Muscle layer of colon (tissue), 2 donors: Measurements from ENCODE around the gene WDR43.

Experiments used
- H3K27ac ChIP-seq: one replicate; pipeline ENCODE4 v1.7.0; 2013; ENCODE audit warnings: low read depth, mild to moderate bottlenecking, low read length, moderate library complexity
- H3K27me3 ChIP-seq, 2 donors: one replicate each; pipeline ENCODE4 v1.7.0; 2013; ENCODE audit warnings: low read length in 2 of 2, mild to moderate bottlenecking in 2 of 2; ENCODE audit not compliant: insufficient read depth in 2 of 2, control insufficient read depth in 1 of 2
- H3K36me3 ChIP-seq: one replicate; pipeline ENCODE4 v1.7.0; 2013; ENCODE audit warnings: mild to moderate bottlenecking, low read length; ENCODE audit not compliant: insufficient read depth
- H3K4me1 ChIP-seq: one replicate; pipeline ENCODE4 v1.7.0; 2013; ENCODE audit warnings: mild to moderate bottlenecking, low read length; ENCODE audit not compliant: insufficient read depth
- H3K4me3 ChIP-seq, 2 donors: one replicate each; pipeline ENCODE4 v1.7.0; 2013; ENCODE audit warnings: low read length in 2 of 2, low read depth in 1 of 2, mild to moderate bottlenecking in 1 of 2, moderate library complexity in 1 of 2
- H3K9ac ChIP-seq: one replicate; pipeline ENCODE4 v1.7.0; 2013; ENCODE audit warnings: low read length
- H3K9me3 ChIP-seq: one replicate; pipeline ENCODE4 v1.7.0; 2013; ENCODE audit warnings: mild to moderate bottlenecking, low read length
- donor health status: abdominal sarcoma.
- donor health status: Adenocarcinoma of cecum.

WDR43 gene

DNA sequence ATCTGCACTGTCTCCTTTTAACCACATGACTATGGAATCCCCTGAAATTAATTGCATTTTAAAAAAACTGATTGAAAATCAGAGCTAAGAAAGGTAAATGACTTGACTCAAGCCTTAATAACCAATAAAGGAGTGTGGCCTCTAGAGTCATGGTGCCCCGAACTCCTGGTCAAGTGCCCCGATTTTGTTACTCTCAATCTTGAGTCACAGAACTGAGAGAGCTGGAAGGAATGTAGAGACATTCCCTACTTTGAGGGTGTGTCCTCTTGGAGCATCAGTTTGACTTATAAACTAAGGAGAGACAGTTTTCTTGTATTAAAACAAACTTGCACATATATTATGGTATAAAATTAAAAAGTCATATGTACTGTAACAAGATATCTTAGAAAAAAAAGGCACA lies 2.4 kb downstream of the WDR43 start:
- no peaks in the 10 kb centered on the region for H3K9me3 ChIP-seq
- H3K27me3 ChIP-seq: no peaks in the 10 kb centered on the region
- H3K4me3 ChIP-seq: no peak overlapping the region
- no peak overlapping the region for H3K9ac ChIP-seq
- no peaks in the 10 kb centered on the region for H3K36me3 ChIP-seq
- H3K4me1 ChIP-seq: peaks cover 21% of the 10 kb centered on the region
- no peak overlapping the region for H3K27ac ChIP-seq

GRCh38 chr2:28898048-28898447 lies 3.6 kb downstream of the WDR43 start:
- Histone ChIP-seq H3K9me3 (no peaks in the 10 kb centered on the region), H3K4me3 (no peak overlapping the region), H3K36me3 (peaks cover 5% of the 10 kb centered on the region), H3K9ac (no peak overlapping the region), H3K27ac (no peak overlapping the region), H3K27me3 (no peaks in the 10 kb centered on the region), H3K4me1 (peaks cover 21% of the 10 kb centered on the region)

DNA sequence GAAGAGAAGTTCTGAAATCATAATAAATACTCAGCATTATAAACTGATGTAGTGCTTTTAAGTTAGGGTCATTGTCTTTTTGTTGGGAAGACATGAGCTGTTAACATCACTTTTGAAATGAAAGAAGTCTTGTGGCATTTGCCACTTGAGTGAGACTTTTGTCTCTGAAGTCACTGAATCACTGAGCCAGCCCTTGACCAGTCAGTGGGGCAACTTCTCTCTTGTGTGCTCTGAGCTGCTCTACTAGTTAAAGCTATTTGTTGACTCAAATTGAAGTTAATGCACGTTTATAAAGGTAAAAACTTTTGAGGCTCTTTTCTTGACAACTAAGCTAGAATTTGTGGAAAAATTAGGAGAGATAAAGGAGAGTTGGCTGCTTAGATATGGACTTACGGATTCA lies 6.7 kb downstream of the WDR43 start:
- no peaks in the 10 kb centered on the region for H3K9me3 ChIP-seq
- H3K36me3 ChIP-seq: peaks cover 5% of the 10 kb centered on the region
- no peak overlapping the region for H3K27ac ChIP-seq
- no peak overlapping the region for H3K4me3 ChIP-seq
- no peak overlapping the region for H3K9ac ChIP-seq
- H3K4me1 ChIP-seq: peaks cover 10% of the 10 kb centered on the region
- H3K27me3 ChIP-seq: no peaks in the 10 kb centered on the region

GRCh38 chr2:28901841-28902240 lies 7.4 kb downstream of the WDR43 start:
- Histone ChIP-seq H3K27me3 (no peaks in the 10 kb centered on the region), H3K4me1 (peaks cover 4% of the 10 kb centered on the region)

GRCh38 chr2:28902584-28902983 lies 8.1 kb downstream of the WDR43 start:
- no peaks in the 10 kb centered on the region for H3K27me3 ChIP-seq
- H3K4me3 ChIP-seq: no peak overlapping the region
- H3K27ac ChIP-seq: no peak overlapping the region
- peaks cover 3% of the 10 kb centered on the region for H3K4me1 ChIP-seq
- no peaks in the 10 kb centered on the region for H3K9me3 ChIP-seq
- H3K9ac ChIP-seq: no peak overlapping the region
- H3K36me3 ChIP-seq: peaks cover 13% of the 10 kb centered on the region

More at GRCh38 chr2:28901841-28902240, 7.4 kb downstream of the WDR43 start:
- no peaks in the 10 kb centered on the region for H3K9me3 ChIP-seq
- no peak overlapping the region for H3K9ac ChIP-seq
- peaks cover 8% of the 10 kb centered on the region for H3K36me3 ChIP-seq
- H3K4me3 ChIP-seq: no peak overlapping the region
- no peak overlapping the region for H3K27ac ChIP-seq

GRCh38 chr2:28904295-28904694 lies 9.8 kb downstream of the WDR43 start:
- Histone ChIP-seq H3K27me3 (no peaks in the 10 kb centered on the region), H3K9me3 (no peaks in the 10 kb centered on the region), H3K4me3 (no peak overlapping the region), H3K27ac (no peak overlapping the region), H3K4me1 (no peaks in the 10 kb centered on the region), H3K9ac (no peak overlapping the region), H3K36me3 (peaks cover 29% of the 10 kb centered on the region)

DNA sequence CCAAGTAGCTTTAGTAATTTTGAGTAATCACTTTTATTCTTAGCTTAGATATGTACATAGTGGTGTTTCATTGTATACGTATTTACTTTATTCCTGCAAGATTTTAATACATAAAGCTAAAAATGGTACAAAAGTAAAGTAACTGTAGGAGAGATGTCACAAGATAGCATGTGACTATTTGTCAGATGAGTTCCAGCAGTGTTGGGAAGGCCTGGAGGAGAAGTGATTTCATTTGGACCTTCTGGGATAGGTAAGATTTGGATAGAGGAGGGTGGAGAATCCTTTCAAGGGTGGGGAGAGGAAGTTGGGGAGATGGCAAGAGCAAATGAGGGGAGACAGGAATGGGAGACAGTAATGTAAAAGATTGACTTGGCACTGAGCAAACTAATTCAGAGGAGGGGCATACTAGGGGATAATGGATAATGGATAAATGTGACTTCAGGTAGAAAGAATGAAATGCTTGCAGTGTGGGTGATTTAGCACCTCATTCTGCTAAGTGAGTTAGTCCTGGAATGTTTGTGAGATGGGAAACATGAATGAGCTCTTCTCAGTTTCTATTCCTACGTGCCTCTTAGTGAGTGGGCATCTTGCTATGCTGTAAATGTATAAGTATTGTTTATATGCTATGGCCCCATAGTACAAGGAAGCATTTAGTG lies 10.5 kb downstream of the WDR43 start:
- Histone ChIP-seq H3K4me1 (no peaks in the 10 kb centered on the region), H3K9me3 (no peaks in the 10 kb centered on the region), H3K27ac (no peak overlapping the region), H3K9ac (no peak overlapping the region), H3K36me3 (peaks cover 35% of the 10 kb centered on the region), H3K4me3 (no peak overlapping the region), H3K27me3 (no peaks in the 10 kb centered on the region)

DNA sequence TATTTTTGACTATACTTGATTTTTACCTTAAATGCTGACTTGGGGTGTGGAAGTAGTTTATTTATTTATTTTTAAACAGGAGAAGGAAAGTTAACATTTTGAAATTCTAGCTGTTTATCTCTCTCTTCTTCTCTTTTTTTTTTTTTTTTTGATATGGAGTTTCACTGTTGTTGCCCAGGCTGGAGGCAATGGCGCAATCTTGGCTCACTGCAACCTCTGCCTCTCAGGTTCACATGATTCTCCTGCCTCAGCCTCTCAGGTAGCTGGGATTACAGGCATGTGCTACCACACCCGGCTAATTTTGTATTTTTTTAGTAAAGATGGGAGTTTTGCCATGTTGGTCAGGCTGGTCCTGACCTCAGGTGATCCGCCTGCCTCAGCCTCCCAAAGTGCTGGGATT lies 11.1 kb downstream of the WDR43 start:
- Histone ChIP-seq H3K27me3 (no peaks in the 10 kb centered on the region), H3K4me3 (no peak overlapping the region), H3K27ac (no peak overlapping the region), H3K9ac (no peak overlapping the region), H3K9me3 (no peaks in the 10 kb centered on the region), H3K36me3 (peaks cover 38% of the 10 kb centered on the region), H3K4me1 (no peaks in the 10 kb centered on the region)

- H3K4me3 ChIP-seq: no peak overlapping the region
- no peaks in the 10 kb centered on the region for H3K9me3 ChIP-seq
- H3K9ac ChIP-seq: no peak overlapping the region
- H3K36me3 ChIP-seq: peaks cover 38% of the 10 kb centered on the region
- H3K27me3 ChIP-seq: no peaks in the 10 kb centered on the region
- no peaks in the 10 kb centered on the region for H3K4me1 ChIP-seq
- H3K27ac ChIP-seq: no peak overlapping the region
Observed at GRCh38 chr2:28906376-28906775, 11.9 kb downstream of the WDR43 start.

GRCh38 chr2:28906821-28907220 lies 12.4 kb downstream of the WDR43 start:
- Histone ChIP-seq H3K9ac (no peak overlapping the region), H3K9me3 (no peaks in the 10 kb centered on the region), H3K4me1 (no peaks in the 10 kb centered on the region), H3K4me3 (no peak overlapping the region), H3K27ac (no peak overlapping the region), H3K27me3 (no peaks in the 10 kb centered on the region), H3K36me3 (peaks cover 38% of the 10 kb centered on the region)

GRCh38 chr2:28908172-28908571 lies 13.7 kb downstream of the WDR43 start:
- H3K9me3 ChIP-seq: no peaks in the 10 kb centered on the region
- H3K36me3 ChIP-seq: peaks cover 33% of the 10 kb centered on the region
- no peaks in the 10 kb centered on the region for H3K27me3 ChIP-seq
- no peak overlapping the region for H3K4me3 ChIP-seq
- H3K9ac ChIP-seq: no peak overlapping the region
- no peak overlapping the region for H3K27ac ChIP-seq
- H3K4me1 ChIP-seq: no peaks in the 10 kb centered on the region

DNA sequence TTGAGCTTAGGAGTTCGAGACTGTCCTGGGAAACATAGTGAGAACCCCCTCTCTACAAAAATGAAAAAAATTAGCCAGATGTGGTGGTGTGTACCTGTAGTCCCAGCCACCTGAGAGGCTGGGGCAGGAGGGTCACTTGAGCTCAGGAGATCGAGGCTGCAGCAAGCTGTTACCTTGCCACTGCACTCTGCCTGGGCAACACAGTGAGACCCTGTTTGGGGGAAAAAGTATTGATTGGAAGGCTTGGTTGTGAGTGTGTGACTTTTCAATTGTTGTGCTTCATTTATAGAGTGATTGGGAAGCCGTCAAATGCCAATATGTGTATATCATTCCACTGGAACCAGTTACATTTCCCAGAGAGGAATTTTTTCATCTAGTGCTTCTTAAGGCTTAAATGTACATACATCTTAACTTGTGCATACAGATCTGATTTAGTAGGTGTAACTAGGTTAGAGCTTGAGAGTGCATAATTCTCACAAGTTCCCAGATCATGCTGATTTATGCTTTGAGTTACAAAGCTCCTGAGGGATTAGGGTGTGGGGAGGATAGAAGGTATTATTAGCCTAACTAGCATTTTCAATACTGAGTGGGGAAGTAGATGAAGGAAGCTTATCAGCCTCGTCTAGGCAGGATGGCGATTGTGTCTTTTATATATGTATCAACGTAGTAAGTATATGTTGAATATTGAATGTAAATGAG lies 15.3 kb downstream of the WDR43 start:
- Histone ChIP-seq H3K36me3 (peaks cover 46% of the 10 kb centered on the region), H3K27me3 (no peaks in the 10 kb centered on the region), H3K27ac (no peak overlapping the region), H3K4me3 (no peak overlapping the region), H3K4me1 (no peaks in the 10 kb centered on the region), H3K9me3 (no peaks in the 10 kb centered on the region), H3K9ac (no peak overlapping the region)
